RWPE1 (cell line): Measurements from ENCODE around the gene PIP5K1C.

Experiments used
- CTCF ChIA-PET: fragments of 350-600 bp; sonication (Branson Sonifier 250); formaldehyde crosslinking; extraction: SDS; loops from one replicate; lab custom pipeline; 2021; lab: Yijun Ruan, JAX
- POLR2A ChIA-PET: fragments of 400-600 bp; formaldehyde crosslinking; extraction: SDS; loops from one replicate; lab custom pipeline; 2020; ENCODE audit warnings: antibody characterized with exemption; ENCODE audit not compliant: low non-redundant PET; lab: Yijun Ruan, JAX
- DNase-seq: peaks from one replicate; pipeline ENCODE4 v3.0.0; 2012; ENCODE audit warnings: low spot score
- H3K27ac ChIP-seq: fragments of 450-650 bp; 2 replicates; pipeline ENCODE4 v1.5.1; 2017
- CTCF ChIP-seq: fragments of 450-650 bp; conservative IDR thresholded peaks from 2 replicates; pipeline ENCODE4 v1.5.1; 2017; ENCODE audit warnings: low read depth, mild to moderate bottlenecking

Gene PIP5K1C

GRCh38 chr19:3679138-3679537 is 21.1 kb downstream of the PIP5K1C start:
- POLR2A ChIA-PET: no interaction called here
- DNase-seq: no peak
- H3K27ac ChIP-seq: no peak overlapping the region
- TF ChIP-seq CTCF: no peak
- CTCF ChIA-PET: no interaction called here

DNA sequence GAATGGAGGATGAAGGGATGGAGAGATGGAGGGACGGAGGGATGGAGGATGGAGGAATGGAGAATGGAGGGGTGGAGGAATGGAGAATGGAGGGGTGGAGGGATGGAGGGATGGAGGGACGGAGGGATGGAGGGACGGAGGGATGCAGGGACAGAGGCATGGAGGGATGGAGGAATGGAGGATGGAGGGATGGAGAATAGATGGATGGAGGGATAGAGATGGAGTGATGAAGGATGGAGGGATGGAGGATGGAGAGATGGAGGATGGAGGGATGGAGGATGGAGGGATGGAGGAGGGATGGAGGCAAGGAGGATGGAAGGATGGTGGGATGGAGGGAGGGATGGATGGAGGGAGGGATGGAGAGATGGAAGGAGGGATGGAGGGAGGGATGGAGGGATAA is 22.1 kb downstream of the PIP5K1C start:
- POLR2A ChIA-PET: no interaction called here
- CTCF ChIA-PET: no interaction called here
- TF ChIP-seq CTCF: no peak
- H3K27ac ChIP-seq: no peak overlapping the region
- DNase-seq: no peak

DNA sequence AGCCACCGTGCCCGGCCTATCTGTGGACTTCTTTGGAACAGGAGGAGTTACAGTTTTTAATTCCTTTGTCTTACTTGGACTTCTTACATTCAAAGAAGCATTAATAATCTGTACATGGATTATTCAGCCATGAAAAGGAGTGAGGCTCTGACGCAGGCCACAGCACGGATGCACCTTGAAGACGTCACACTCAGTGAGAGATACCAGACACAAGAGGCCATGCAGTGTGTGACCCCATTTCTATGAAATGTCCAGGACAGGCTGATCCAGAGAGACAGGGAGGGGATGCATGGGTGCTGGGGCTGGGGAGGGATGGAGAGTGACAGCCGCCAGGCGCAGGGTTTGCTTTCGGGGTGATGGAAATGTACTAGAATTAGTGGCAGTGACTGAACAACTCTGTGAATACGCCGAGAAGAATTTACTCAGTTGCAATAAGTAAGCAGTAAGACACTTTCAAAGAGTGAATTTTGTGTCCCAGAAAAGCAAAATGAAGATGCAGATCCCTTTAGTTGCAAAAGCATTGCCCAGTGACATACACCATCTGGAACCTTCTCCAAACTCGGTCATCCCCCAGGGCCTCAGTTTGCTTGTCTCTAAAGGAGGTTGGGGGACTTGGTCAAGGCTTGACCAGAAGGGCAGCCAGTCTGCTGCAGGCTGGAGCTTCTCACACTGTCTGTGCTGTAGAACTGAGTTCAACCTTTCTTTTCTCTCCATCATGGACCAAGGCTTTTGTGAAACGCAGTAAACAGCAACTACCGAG is 25.3 kb downstream of the PIP5K1C start:
- CTCF ChIA-PET: no interaction called here
- POLR2A ChIA-PET: no interaction called here
- TF ChIP-seq CTCF: no peak

GRCh38 chr19:3673506-3674439 is 26.5 kb downstream of the PIP5K1C start:
- DNase-seq: no peak
- ChIA-PET CTCF (interaction anchor here (0.5 kb wide), 1 partner anchor 34 kb away, joined by 8 read pairs; no protein-coding TSS in a partner anchor), POLR2A (no interaction called here)
- no peak for TF ChIP-seq CTCF
- H3K27ac ChIP-seq: no peak overlapping the region

More for the DNA sequence above, 25.3 kb downstream of the PIP5K1C start:
- no peak for DNase-seq
- H3K27ac ChIP-seq: no peak overlapping the region

DNA sequence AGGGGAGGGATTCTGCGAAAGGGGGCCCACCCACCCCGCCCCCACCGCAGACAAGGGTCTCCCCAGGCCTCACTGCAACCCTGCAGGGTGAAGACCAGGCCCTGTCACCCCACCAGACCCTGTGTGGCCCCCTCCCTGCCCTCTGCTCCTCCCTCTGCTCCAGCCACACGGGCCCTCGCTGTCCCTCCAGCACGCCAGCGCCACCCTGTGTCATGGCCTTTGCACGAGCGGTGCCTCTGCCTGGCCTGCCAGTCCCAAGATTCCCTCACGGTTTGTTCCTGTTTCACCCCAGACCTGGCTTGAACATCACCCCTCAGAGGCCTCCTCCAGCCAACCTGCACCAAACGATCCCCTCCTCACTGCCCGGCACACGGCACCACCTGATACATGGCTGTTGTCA is 27.3 kb downstream of the PIP5K1C start:
- no peak for TF ChIP-seq CTCF
- no peak for DNase-seq
- POLR2A ChIA-PET: no interaction called here
- CTCF ChIA-PET: no interaction called here
- no peak overlapping the region for H3K27ac ChIP-seq

- no peak for TF ChIP-seq CTCF
- H3K27ac ChIP-seq: no peak overlapping the region
- POLR2A ChIA-PET: no interaction called here
- DNase-seq: no peak
- CTCF ChIA-PET: no interaction called here
Observed at GRCh38 chr19:3672575-3672948, 27.7 kb downstream of the PIP5K1C start.
